A549 (cell line): ENCODE data around the gene AXIN2. TPM values are rescaled to one million over a fixed set of nuclear protein-coding genes. Genes with fewer than 3 reads are reported as not detected.
A peak's percentile ranks its signal among the peaks of the same experiment; 100 is the strongest.

Experiments used
- ATAC-seq, 2 experiments: fragments of 200-7000 bp in 1 of 2; fragments of >200 bp in 1 of 2; cut with Nextera tagmentation in 1 of 2; cut with Tn5 transposase in 1 of 2; 3 replicates each; pipeline versions ENCODE4 v1.8.0 to v1.9.1; 2018 to 2020; ENCODE audit warnings: mild to moderate bottlenecking in 1 of 2, moderate library complexity in 1 of 2
- CTCF ChIA-PET: fragments of 300-600 bp; sonication (Branson Sonifier 250); formaldehyde crosslinking; extraction: SDS; loops from one replicate; lab custom pipeline; 2021; ENCODE audit warnings: antibody characterized with exemption, inconsistent platforms; lab: Yijun Ruan, JAX
- POLR2A ChIA-PET: fragments of 350-600 bp; formaldehyde crosslinking; extraction: SDS; loops from one replicate; lab custom pipeline; 2021; ENCODE audit warnings: antibody characterized with exemption, inconsistent platforms; lab: Yijun Ruan, JAX
- DNase-seq, 2 experiments: peaks; one replicate each; pipeline versions ENCODE4 v3.0.0 to v3.0.0-alpha.2; 2011 to 2016; ENCODE audit warnings: low read depth in 1 of 2, low spot score in 1 of 2
- FAIRE-seq: peaks from 2 replicates; lab custom pipeline; 2011; peaks lifted over from hg19 to GRCh38; lab: Jason Lieb, UNC
- H3K27ac ChIP-seq, 2 experiments: fragments of >200 bp; sonication (Bioruptor Twin); formaldehyde crosslinking; 3 replicates each; pipeline ENCODE4 v1.5.1; 2016 to 2017
- H3K4me1 ChIP-seq: fragments of >200 bp; sonication (Bioruptor Twin); formaldehyde crosslinking; 3 replicates; pipeline ENCODE4 v1.6.1; 2016
- H3K4me2 ChIP-seq: fragments of >200 bp; sonication (Bioruptor Twin); formaldehyde crosslinking; 3 replicates; pipeline ENCODE4 v1.6.1; 2016
- H3K4me3 ChIP-seq: fragments of >200 bp; sonication (Bioruptor Twin); formaldehyde crosslinking; 3 replicates; pipeline ENCODE4 v1.5.1; 2016
- H3K9me3 ChIP-seq: fragments of >200 bp; sonication (Bioruptor Twin); formaldehyde crosslinking; 3 replicates; pipeline ENCODE4 v1.6.1; 2016
- CBX8 ChIP-seq: fragments of 200-600 bp; sonication (generic); IDR thresholded peaks from 2 replicates; pipeline ENCODE4 v1.6.1; 2016
- CHD2 ChIP-seq: fragments of 150-350 bp; IDR thresholded peaks from 2 replicates; pipeline ENCODE4 v1.6.1; 2014; ENCODE audit warnings: low read length; ENCODE audit not compliant: partially characterized antibody
- EP300 ChIP-seq, 2 experiments: fragments of >200 bp; sonication (Bioruptor Twin); formaldehyde crosslinking; IDR thresholded peaks; 2 replicates in 1 of 2; 3 replicates in 1 of 2; pipeline ENCODE4 v1.6.1; 2016 to 2017
- FOSB ChIP-seq: fragments of 250-450 bp; sonication (Bioruptor Pico); IDR thresholded peaks from 2 replicates; pipeline ENCODE4 v1.5.0; 2020; ENCODE audit warnings: mild to moderate bottlenecking, moderate library complexity
- HOXB5 ChIP-seq: fragments of 250-450 bp; sonication (Bioruptor Pico); IDR thresholded peaks from 2 replicates; pipeline ENCODE4 v1.5.0; 2020; ENCODE audit warnings: mild to moderate bottlenecking, moderate library complexity
- JUNB ChIP-seq: fragments of >200 bp; sonication (Bioruptor Twin); formaldehyde crosslinking; IDR thresholded peaks from 2 replicates; pipeline ENCODE4 v1.6.1; 2016
- MAFK ChIP-seq: fragments of 450-650 bp; IDR thresholded peaks from 2 replicates; pipeline ENCODE4 v1.6.1; 2014; ENCODE audit not compliant: partially characterized antibody
- MYC ChIP-seq: IDR thresholded peaks from 2 replicates; pipeline ENCODE4 v1.6.1; 2012; ENCODE audit warnings: mild to moderate bottlenecking, inconsistent platforms, low read length, improper control_type of control experiment, borderline replicate concordance
- PHF8 ChIP-seq: fragments of 200-600 bp; sonication (generic); IDR thresholded peaks from 2 replicates; pipeline ENCODE4 v1.6.1; 2016; ENCODE audit warnings: low read depth, mild to moderate bottlenecking, antibody characterized with exemption, moderate library complexity, borderline replicate concordance
- POLR2AphosphoS2 ChIP-seq: conservative IDR thresholded peaks from 2 replicates; pipeline ENCODE4 v1.6.1; 2012; ENCODE audit warnings: low read length, improper control_type of control experiment, inconsistent platforms
- RAD21 ChIP-seq, 2 experiments: fragments of >200 bp in 1 of 2; sonication (Bioruptor Twin) in 1 of 2; formaldehyde crosslinking in 1 of 2; IDR thresholded peaks in 1 of 2; conservative IDR thresholded peaks in 1 of 2; 2 replicates in 1 of 2; 3 replicates in 1 of 2; pipeline ENCODE4 v1.6.1; 2012 to 2018; ENCODE audit warnings: inconsistent platforms in 1 of 2
- RARB ChIP-seq: fragments of 250-450 bp; sonication (Bioruptor Pico); IDR thresholded peaks from 2 replicates; pipeline ENCODE4 v1.8.0; 2021; ENCODE audit warnings: mild to moderate bottlenecking, moderate library complexity
- RFX5 ChIP-seq: fragments of 450-650 bp; IDR thresholded peaks from 2 replicates; pipeline ENCODE4 v1.7.1; 2014; ENCODE audit warnings: antibody characterized with exemption, mild to moderate bottlenecking, moderate library complexity
- SMC3 ChIP-seq: fragments of >200 bp; sonication (Bioruptor Twin); formaldehyde crosslinking; IDR thresholded peaks from 3 replicates; pipeline ENCODE4 v1.6.1; 2018; ENCODE audit warnings: inconsistent platforms
- TFCP2L1 ChIP-seq: fragments of 250-450 bp; sonication (Bioruptor Pico); IDR thresholded peaks from 2 replicates; pipeline ENCODE4 v1.5.0; 2021; ENCODE audit warnings: mild to moderate bottlenecking
- ZC3H11A ChIP-seq: fragments of 450-650 bp; IDR thresholded peaks from 2 replicates; pipeline ENCODE4 v1.6.1; 2014; ENCODE audit warnings: antibody characterized with exemption, mild to moderate bottlenecking
- WGBS: methylation state at CpG from one replicate; pipeline ENCODE4 v1.1.6; 2017; ENCODE audit errors: missing lambda C conversion rate; 5-methylcytosine and 5-hydroxymethylcytosine counted together
- polyA plus RNA-seq, 4 experiments: library from polyadenylated mRNA; depleted of rRNA in 3 of 4; stranded (reverse); fragments of >200 nt; fragmentation: RNase III in 1 of 4; extraction: RNeasy Plus Mini Kit Qiagen cat#74134 plus additional on column Dnase treatment in 1 of 4; gene quantifications; 2 replicates in 3 of 4; 3 replicates in 1 of 4; pipeline ENCODE4 v1.2.3, GENCODE V29; 2011 to 2017
- TF ChIP-seq, protein P1 (sequence below): fragments of >200 bp; sonication (Bioruptor Twin); formaldehyde crosslinking; IDR thresholded peaks from 2 replicates; pipeline ENCODE4 v1.6.1; 2016
- TF ChIP-seq, protein P2 (sequence below): fragments of 250-450 bp; sonication (Bioruptor Pico); IDR thresholded peaks from 2 replicates; pipeline ENCODE4 v1.5.0; 2020; ENCODE audit warnings: low read depth, mild to moderate bottlenecking, moderate library complexity
- TF ChIP-seq, protein P3 (sequence below): IDR thresholded peaks from 2 replicates; pipeline ENCODE4 v1.6.1; 2012
- TF ChIP-seq, protein P4 (sequence below): fragments of 200-600 bp; sonication (generic); IDR thresholded peaks from 2 replicates; pipeline ENCODE4 v1.6.1; 2016; ENCODE audit warnings: antibody characterized with exemption, mild to moderate bottlenecking, moderate library complexity

Gene AXIN2
- polyA plus RNA-seq, 2 of the 4 experiments (the other 2 are of a cell fraction), result 4.0 to 4.9 TPM

DNA sequence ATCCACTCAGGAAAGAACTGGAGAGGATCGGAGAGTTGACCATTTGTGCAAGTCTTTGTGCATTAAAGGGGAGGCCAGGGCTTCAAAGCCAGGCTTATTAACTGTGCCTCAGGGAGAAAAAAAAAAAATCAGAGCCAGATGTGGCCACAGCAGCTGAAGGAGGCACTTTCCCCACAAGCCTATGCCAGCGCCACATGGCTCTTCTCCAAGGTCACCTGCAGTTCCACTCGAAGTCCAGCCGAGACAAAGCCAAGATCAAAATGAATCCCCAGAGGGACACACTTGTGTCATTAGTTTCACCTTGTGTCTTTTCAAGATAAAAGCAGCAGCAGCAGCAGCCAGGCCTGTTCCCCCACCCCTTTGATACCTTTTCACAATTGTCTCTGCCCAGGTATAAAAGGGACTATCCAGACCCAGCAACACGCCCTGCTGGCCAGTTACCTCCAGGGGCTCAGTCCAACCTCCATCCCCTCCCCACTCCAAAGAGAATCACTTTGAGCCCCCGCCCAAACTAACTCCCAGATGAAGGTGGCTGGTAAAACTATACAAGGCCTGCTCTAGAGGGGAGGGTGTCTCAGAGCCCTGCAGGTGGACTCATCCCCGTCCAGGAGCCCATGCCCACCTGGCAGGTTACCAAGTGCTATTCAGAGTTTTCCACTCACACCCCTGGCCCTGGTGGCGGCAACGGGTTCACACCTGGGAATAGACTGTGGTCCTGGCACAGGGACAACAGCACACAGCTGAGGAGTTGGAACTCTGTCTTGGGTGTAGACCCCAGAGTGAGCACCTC, 29.2 kb downstream of the AXIN2 start:
- peaks cover 7% of the 10 kb centered on the region; the same call in 1 of the 3 replicates for H3K4me1 ChIP-seq
- H3K9me3 ChIP-seq, result no peaks in the 10 kb centered on the region
- ChIA-PET CTCF (interaction anchor here (1.7 kb wide), 1 partner anchor 237 kb away, joined by 5 read pairs; no protein-coding TSS in a partner anchor), POLR2A (no interaction called here)
- ATAC-seq (no peak), DNase-seq (no peak), FAIRE-seq (no peak)
- TF ChIP-seq CBX8 (no peak), MYC (no peak), TFCP2L1 (CRISPR knock-in tag) (no peak), SMC3 (no peak), RAD21 (conservative IDR thresholded peaks at IDR 0.05 in 1 of 2, IDR thresholded peaks at IDR 0.05 in 1 of 2) (no peak), PHF8 (no peak), HOXB5 (CRISPR knock-in tag) (no peak), RFX5 (no peak), MAFK (no peak), CHD2 (no peak)
- TF ChIP-seq, protein P1, sequence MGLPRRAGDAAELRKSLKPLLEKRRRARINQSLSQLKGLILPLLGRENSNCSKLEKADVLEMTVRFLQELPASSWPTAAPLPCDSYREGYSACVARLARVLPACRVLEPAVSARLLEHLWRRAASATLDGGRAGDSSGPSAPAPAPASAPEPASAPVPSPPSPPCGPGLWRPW, result no peak
- TF ChIP-seq, protein P2, sequence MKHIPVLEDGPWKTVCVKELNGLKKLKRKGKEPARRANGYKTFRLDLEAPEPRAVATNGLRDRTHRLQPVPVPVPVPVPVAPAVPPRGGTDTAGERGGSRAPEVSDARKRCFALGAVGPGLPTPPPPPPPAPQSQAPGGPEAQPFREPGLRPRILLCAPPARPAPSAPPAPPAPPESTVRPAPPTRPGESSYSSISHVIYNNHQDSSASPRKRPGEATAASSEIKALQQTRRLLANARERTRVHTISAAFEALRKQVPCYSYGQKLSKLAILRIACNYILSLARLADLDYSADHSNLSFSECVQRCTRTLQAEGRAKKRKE (CRISPR knock-in tag), result no peak
- TF ChIP-seq, protein P3, sequence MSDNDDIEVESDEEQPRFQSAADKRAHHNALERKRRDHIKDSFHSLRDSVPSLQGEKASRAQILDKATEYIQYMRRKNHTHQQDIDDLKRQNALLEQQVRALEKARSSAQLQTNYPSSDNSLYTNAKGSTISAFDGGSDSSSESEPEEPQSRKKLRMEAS, result no peak
- no peak overlapping the region for H3K27ac ChIP-seq
- no peak overlapping the region for H3K4me2 ChIP-seq
- WGBS, result 81% methylated on average over 9 of the region's 9 CpGs
- no peak overlapping the region for H3K4me3 ChIP-seq

DNA sequence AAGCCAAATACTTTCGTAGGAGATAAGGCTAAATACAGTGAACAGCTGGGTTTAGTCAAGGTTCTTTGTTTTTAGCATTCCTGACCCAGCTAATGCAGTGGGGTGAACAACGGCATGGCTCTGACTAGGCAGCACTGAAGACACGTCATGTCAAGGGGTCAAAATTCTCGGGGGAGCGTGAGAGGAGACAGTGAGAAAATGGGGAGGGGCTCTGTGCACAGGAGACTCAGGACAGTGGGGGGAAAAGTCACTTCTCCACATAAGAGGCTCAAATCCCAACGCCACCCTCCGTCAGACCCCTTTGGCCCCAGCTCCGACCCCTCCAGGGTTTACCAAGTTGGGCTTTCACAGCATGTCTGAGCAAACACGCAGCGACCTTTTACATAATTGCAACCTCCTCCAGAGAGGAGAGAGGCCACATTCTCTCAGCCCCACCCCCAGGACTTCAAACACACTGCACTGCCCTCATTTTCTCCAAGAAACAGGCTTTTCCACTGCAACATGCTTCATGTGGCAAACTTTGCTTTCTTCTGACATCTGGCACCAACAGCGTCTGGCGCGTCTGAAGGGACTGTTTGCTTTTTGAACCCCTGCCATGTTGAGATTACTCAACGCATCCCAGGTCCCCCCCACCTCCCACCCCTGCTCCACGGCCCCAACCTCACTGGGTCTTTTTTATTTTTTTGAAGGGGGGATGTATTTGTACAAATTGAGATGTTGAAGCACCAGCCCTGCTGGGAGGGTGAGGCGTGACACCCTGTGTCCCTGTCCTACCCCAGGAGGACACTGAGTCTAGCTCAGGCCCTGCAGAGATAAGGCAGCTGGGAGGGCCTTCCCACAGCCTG, 30.0 kb downstream of the AXIN2 start:
- Histone ChIP-seq H3K4me3 (no peak overlapping the region), H3K9me3 (no peaks in the 10 kb centered on the region), H3K4me2 (0 out of 3 replicates have a peak overlapping the region, but pooled peaks have one; percentile 2), H3K27ac (no peak overlapping the region), H3K4me1 (peaks cover 7% of the 10 kb centered on the region; the same call in 1 of the 3 replicates)
- TF ChIP-seq, protein P4, sequence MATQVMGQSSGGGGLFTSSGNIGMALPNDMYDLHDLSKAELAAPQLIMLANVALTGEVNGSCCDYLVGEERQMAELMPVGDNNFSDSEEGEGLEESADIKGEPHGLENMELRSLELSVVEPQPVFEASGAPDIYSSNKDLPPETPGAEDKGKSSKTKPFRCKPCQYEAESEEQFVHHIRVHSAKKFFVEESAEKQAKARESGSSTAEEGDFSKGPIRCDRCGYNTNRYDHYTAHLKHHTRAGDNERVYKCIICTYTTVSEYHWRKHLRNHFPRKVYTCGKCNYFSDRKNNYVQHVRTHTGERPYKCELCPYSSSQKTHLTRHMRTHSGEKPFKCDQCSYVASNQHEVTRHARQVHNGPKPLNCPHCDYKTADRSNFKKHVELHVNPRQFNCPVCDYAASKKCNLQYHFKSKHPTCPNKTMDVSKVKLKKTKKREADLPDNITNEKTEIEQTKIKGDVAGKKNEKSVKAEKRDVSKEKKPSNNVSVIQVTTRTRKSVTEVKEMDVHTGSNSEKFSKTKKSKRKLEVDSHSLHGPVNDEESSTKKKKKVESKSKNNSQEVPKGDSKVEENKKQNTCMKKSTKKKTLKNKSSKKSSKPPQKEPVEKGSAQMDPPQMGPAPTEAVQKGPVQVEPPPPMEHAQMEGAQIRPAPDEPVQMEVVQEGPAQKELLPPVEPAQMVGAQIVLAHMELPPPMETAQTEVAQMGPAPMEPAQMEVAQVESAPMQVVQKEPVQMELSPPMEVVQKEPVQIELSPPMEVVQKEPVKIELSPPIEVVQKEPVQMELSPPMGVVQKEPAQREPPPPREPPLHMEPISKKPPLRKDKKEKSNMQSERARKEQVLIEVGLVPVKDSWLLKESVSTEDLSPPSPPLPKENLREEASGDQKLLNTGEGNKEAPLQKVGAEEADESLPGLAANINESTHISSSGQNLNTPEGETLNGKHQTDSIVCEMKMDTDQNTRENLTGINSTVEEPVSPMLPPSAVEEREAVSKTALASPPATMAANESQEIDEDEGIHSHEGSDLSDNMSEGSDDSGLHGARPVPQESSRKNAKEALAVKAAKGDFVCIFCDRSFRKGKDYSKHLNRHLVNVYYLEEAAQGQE, result no peak
- TF ChIP-seq FOSB (CRISPR knock-in tag) (no peak), MAFK (no peak), JUNB (no peak), ZC3H11A (no peak), EP300 (IDR thresholded peaks at IDR 0.05) (no peak), RFX5 (no peak), RARB (CRISPR knock-in tag) (no peak), POLR2AphosphoS2 (no peak)
- ChIA-PET POLR2A (interaction anchor here (0.6 kb wide), 1 partner anchor 20 kb away, joined by 4 read pairs; no protein-coding TSS in a partner anchor), CTCF (interaction anchor here (1.7 kb wide), 1 partner anchor 237 kb away, joined by 5 read pairs; no protein-coding TSS in a partner anchor)
- FAIRE-seq, result no peak
- 69% methylated on average over 16 of the region's 16 CpGs for WGBS
- ATAC-seq, result peak in 1 of 2 experiments; percentile 76; a peak in 3 of 6 replicates
- peak in 1 of 2 experiments; percentile 46 for DNase-seq
